Measurements from ENCODE around the gene MUS81.
A peak's percentile ranks its signal among the peaks of the same experiment; 100 is the strongest.
"Not testable (repeated sequence)": the region's sequence is repeated elsewhere in the genome, so short reads cannot be mapped to it uniquely, and the experiment has no call there.

The MUS81 gene

GRCh38 chr11:65848693-65849092 lies 11.5 kb upstream of the MUS81 start:
- not testable (repeated sequence) for DNase-seq

- DNase-seq = no peak
Observed at GRCh38 chr11:65849366-65849765, 10.9 kb upstream of the MUS81 start.

DNA sequence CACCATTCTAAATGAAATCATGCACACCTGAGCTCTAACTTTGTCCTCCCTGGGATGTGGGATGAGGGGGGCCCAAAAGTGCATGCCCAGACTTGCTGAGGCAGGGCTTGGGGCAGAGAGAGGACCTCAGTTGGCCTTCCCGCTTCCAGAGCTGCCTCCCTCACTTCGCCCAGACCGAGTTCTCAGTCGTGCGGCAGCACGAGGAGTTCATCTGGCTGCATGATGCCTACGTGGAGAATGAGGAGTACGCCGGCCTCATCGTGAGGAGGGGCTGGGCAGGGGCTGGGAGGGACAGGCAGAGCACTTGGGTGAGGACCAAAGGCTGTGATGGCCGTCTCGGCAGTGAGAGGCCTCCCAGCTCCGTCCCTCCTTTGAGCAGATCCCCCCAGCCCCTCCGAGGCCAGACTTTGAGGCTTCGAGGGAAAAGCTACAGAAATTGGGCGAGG lies 10.4 kb upstream of the MUS81 start:
- no peak for DNase-seq

DNA sequence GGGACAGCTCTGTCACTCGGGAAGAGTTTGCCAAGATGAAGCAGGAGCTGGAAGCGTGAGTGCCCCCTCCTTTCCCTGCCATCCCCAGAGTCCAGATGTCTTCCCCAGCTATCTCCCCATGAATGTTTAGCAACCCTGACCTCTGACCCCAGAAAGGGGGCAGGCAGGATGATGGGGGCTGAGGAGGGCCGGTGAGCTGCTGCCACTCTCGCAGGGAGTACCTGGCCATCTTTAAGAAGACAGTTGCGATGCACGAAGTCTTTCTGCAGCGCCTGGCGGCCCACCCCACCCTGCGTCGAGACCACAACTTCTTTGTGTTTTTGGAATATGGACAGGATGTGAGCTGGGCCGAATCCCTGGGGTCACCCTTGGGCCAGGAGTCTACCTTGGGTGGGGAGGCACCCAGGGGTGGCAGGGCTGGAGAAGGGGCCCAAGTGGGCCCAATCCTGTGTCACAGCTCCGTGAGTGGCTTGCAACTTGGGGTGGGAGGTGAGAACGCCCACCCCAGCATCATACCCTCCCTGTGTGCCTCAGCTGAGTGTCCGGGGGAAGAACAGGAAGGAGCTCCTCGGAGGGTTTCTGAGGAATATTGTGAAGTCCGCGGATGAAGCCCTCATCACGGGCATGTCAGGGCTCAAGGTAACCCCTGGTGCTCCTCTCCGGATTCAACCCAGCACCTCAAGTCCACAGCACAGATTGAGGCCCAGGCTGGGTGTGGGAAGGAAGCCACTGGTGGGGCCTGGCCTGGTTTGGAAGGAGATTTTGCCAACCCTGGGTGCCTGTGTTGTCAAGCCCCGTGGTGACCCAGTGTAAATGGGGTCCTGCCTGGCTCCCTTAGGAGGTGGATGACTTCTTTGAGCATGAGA lies 9.8 kb upstream of the MUS81 start:
- DNase-seq = no peak

DNA sequence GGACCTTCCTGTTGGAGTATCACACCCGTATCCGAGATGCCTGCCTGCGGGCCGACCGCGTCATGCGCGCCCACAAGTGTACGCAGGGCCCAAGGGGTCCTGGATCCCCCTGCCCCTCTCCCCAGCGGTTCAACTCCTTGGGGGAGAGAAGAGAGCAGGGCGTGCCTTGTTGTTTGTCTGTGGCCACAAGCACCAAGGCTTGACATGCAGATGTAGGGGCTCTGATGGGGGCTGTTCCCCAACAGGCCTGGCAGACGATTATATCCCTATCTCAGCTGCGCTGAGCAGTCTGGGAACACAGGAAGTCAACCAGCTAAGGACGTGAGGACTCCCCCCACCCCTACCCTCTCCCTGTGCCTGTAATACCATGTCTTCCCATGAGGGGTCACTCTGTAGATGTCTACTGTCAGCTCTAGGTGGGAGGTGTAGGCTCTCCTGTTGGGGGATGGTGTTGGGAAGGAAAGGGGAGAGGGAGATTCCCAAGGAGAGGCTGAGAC lies 9.1 kb upstream of the MUS81 start:
- DNase-seq = no peak

- DNase-seq = no peak
Observed at GRCh38 chr11:65851811-65852507, 8.3 kb upstream of the MUS81 start.

- no peak for DNase-seq
Observed at GRCh38 chr11:65852508-65853245, 7.6 kb upstream of the MUS81 start.

DNA sequence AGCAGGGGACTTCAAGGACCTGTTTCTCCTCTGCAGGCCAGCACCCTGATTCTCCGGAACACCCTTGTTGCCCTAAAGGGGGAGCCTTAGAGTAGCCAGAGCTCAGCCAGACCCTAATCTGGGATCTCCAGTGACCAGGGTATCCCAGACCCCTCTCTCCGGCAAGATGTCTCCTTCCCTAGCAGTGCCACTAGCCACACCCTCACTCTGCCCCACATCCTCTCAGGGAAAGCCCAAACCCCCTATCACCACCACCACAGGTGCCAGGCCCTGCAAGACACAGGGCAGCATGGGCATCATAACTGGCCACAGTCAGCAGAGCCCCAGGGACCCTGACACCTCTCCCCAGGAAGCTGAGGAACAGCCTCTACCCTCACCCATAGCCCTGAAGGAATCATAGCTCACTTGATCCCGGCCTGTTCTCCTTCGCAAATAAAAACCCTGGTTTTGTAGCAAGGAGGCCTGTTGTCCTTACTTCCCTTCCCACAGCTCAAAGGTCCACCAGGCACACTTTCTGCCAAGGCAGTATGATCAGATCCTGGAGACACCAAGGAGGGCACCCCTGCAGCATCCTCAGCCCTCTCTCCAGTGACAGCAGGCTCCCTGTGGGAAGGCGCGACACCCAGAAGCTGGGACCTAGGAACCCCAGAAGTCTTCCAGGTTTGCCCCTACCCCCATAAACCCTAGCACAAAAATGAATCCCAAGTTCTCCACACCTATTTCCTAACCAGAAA lies 6.8 kb upstream of the MUS81 start:
- DNase-seq = no peak

GRCh38 chr11:65854161-65854592 lies 6.1 kb upstream of the MUS81 start:
- no peak for DNase-seq

- DNase-seq = no peak
Observed at GRCh38 chr11:65854852-65855837, 5.1 kb upstream of the MUS81 start.

- DNase-seq = no peak
Observed at GRCh38 chr11:65855927-65856363, 4.3 kb upstream of the MUS81 start.

GRCh38 chr11:65856689-65857499 lies 3.3 kb upstream of the MUS81 start:
- peak; percentile 79 for DNase-seq

DNA sequence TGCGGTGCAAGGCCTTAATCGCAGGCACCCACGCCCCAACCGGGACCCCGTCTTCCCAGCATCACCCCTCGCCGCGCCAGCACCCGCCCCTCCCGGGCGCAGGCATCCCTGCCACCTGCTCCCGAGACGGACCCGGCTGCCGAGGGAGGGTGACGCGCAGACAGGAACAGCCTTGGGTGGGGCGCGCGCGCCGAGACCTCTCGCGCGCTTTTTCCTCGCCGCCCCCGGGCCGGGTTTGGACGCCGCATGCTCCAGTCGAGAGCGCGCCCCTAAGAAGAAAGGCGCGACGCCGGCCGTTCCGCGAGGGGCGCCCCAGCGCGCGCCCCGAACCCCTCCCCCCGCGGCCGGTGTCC lies 2.8 kb upstream of the MUS81 start:
- peak; percentile 66 for DNase-seq

GRCh38 chr11:65857853-65858680 lies 2.2 kb upstream of the MUS81 start, which contains the start of gene CFL1:
Gene CFL1 (minus strand): TSS chr11:65858180. CDS start chr11:65858099, 81 bp downstream.
- DNase-seq = peak; percentile 97

GRCh38 chr11:65858681-65859087 lies 1.5 kb upstream of the MUS81 start:
- DNase-seq = no peak

GRCh38 chr11:65859095-65859811 lies 980 bp upstream of the MUS81 start:
- DNase-seq = peak; percentile 96

- DNase-seq = no peak
Observed at GRCh38 chr11:65859812-65860277, 388 bp upstream of the MUS81 start.

GRCh38 chr11:65861165-65861505 lies 902 bp downstream of the MUS81 start:
- DNase-seq = no peak
